Measurements from ENCODE around the gene OXA1L. TPM values are rescaled to one million over a fixed set of nuclear protein-coding genes. Genes with fewer than 3 reads are reported as not detected.

OXA1L gene
- total RNA-seq, 1 experiment from 2014 or later = 76.5 TPM

- H3K27ac Mint-ChIP-seq (ENCODE audit: unreplicated experiment) = no peak overlapping the region
These were observed 29.4 kb upstream of the OXA1L start for GRCh38 chr14:22737052-22737451.

GRCh38 chr14:22739423-22739822 lies 27.1 kb upstream of the OXA1L start:
- intact Hi-C loops (cut with micrococcal nuclease; ENCODE audit: unreplicated experiment) = no loop called here
- TF ChIP-seq CTCF (IDR thresholded peaks at IDR 0.05; ENCODE audit: unreplicated experiment) = no peak
- H3K4me1 Mint-ChIP-seq (ENCODE audit: low read depth, unreplicated experiment) = no peaks in the 10 kb centered on the region
- BruUV-seq (replicated peaks) = no TSS peak
- CTCF ChIA-PET = no interaction called here
- no peak overlapping the region for H3K27ac Mint-ChIP-seq (ENCODE audit: unreplicated experiment)
- DNase-seq = no peak
- peaks cover 24% of the 10 kb centered on the region for H3K27me3 Mint-ChIP-seq (ENCODE audit: unreplicated experiment)
- no peaks in the 10 kb centered on the region for H3K9me3 Mint-ChIP-seq (ENCODE audit: low read depth, unreplicated experiment)
- H3K36me3 Mint-ChIP-seq (ENCODE audit: insufficient read depth, unreplicated experiment) = no peaks in the 10 kb centered on the region
- no peak overlapping the region for H3K4me3 Mint-ChIP-seq (ENCODE audit: low read depth, unreplicated experiment)

More at GRCh38 chr14:22737052-22737451, 29.4 kb upstream of the OXA1L start:
- intact Hi-C loops (cut with micrococcal nuclease; ENCODE audit: unreplicated experiment) = no loop called here
- Mint-ChIP-seq H3K4me3 (ENCODE audit: low read depth, unreplicated experiment) (no peak overlapping the region), H3K9me3 (ENCODE audit: low read depth, unreplicated experiment) (no peaks in the 10 kb centered on the region), H3K36me3 (ENCODE audit: insufficient read depth, unreplicated experiment) (no peaks in the 10 kb centered on the region), H3K27me3 (ENCODE audit: unreplicated experiment) (peaks cover 11% of the 10 kb centered on the region), H3K4me1 (ENCODE audit: low read depth, unreplicated experiment) (no peaks in the 10 kb centered on the region)
- TF ChIP-seq CTCF (IDR thresholded peaks at IDR 0.05; ENCODE audit: unreplicated experiment) = no peak
- BruUV-seq (replicated peaks) = no TSS peak
- no peak for DNase-seq
- CTCF ChIA-PET = no interaction called here

GRCh38 chr14:22740020-22740419 lies 26.5 kb upstream of the OXA1L start:
- TF ChIP-seq CTCF (IDR thresholded peaks at IDR 0.05; ENCODE audit: unreplicated experiment) = no peak
- H3K9me3 Mint-ChIP-seq (ENCODE audit: low read depth, unreplicated experiment) = no peaks in the 10 kb centered on the region
- H3K27ac Mint-ChIP-seq (ENCODE audit: unreplicated experiment) = no peak overlapping the region
- H3K27me3 Mint-ChIP-seq (ENCODE audit: unreplicated experiment) = peaks cover 24% of the 10 kb centered on the region
- H3K4me1 Mint-ChIP-seq (ENCODE audit: low read depth, unreplicated experiment) = no peaks in the 10 kb centered on the region
- no peak overlapping the region for H3K4me3 Mint-ChIP-seq (ENCODE audit: low read depth, unreplicated experiment)
- H3K36me3 Mint-ChIP-seq (ENCODE audit: insufficient read depth, unreplicated experiment) = no peaks in the 10 kb centered on the region
- CTCF ChIA-PET = no interaction called here
- BruUV-seq (replicated peaks) = no TSS peak
- no peak for DNase-seq
- intact Hi-C loops (cut with micrococcal nuclease; ENCODE audit: unreplicated experiment) = no loop called here

- Mint-ChIP-seq H3K27ac (ENCODE audit: unreplicated experiment) (no peak overlapping the region), H3K36me3 (ENCODE audit: insufficient read depth, unreplicated experiment) (no peaks in the 10 kb centered on the region), H3K9me3 (ENCODE audit: low read depth, unreplicated experiment) (no peaks in the 10 kb centered on the region), H3K27me3 (ENCODE audit: unreplicated experiment) (peaks cover 6% of the 10 kb centered on the region), H3K4me1 (ENCODE audit: low read depth, unreplicated experiment) (no peaks in the 10 kb centered on the region), H3K4me3 (ENCODE audit: low read depth, unreplicated experiment) (no peak overlapping the region)
- no peak for TF ChIP-seq CTCF (IDR thresholded peaks at IDR 0.05; ENCODE audit: unreplicated experiment)
- intact Hi-C loops (cut with micrococcal nuclease; ENCODE audit: unreplicated experiment) = no loop called here
- no peak for DNase-seq
- CTCF ChIA-PET = interaction anchor here (1.4 kb wide), 1 partner anchor 148 kb away, joined by 3 read pairs; no protein-coding TSS in a partner anchor
- no TSS peak for BruUV-seq (replicated peaks)
These were observed 18.7 kb upstream of the OXA1L start for GRCh38 chr14:22747769-22748168.
